ENCODE data around the gene RUNX2.

RUNX2 gene

DNA sequence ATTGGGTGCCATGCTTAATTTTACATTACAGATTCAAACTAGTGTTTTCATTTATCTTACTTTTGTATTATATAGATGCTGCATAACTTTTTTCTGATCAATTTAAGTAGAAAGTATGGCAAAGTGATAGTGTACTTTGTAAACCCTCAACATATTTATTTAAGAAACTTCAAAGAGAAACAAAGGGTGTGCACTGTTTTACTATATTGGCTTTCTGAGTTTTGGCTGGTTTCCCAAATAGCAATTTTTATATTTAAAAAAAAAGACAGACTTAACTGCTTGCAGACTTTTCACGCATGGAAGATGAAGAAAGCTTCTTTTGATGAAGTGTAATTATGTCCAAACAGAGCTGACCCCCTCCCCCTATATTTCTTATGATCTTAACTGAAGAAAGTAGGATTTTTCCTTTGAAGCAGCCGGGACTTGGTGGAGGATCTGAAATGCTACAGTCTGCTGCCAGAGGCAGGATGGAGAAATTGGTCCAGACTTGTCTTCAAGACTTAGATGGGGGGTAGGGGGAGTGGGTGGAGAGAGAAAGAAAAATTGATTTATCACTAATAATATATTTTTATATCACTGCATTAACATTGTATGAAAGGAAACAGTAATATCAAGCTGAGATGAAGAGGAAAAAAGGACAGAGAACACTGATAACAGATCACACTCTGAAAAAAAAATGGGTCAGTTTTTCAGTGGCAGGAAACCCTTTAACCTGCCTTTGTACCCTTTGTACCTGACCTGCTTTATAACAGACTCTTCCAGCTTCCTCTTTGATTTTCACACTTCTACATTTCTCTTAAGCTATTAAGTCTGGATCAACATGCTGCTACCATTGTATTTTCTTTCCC lies 105.6 kb downstream of the RUNX2 start:
- DNase-seq (ENCODE audit: low read depth, low spot score): no peak

DNA sequence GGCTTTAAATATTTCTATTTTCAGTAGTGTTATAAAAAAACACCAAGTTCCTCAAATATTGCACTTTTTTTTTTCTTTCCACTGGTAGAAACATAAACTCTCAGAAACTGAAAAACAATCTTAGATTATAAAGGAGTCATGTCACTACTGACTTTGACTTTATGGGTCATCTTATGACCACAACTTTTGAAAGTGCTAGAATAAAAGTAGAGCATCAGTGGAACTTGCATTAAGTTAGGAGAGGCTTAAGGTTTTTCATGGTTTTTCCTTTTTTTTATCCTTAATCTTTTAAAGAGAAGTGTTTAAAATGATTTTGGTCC lies 106.2 kb downstream of the RUNX2 start:
- DNase-seq (ENCODE audit: low read depth, low spot score): no peak

DNA sequence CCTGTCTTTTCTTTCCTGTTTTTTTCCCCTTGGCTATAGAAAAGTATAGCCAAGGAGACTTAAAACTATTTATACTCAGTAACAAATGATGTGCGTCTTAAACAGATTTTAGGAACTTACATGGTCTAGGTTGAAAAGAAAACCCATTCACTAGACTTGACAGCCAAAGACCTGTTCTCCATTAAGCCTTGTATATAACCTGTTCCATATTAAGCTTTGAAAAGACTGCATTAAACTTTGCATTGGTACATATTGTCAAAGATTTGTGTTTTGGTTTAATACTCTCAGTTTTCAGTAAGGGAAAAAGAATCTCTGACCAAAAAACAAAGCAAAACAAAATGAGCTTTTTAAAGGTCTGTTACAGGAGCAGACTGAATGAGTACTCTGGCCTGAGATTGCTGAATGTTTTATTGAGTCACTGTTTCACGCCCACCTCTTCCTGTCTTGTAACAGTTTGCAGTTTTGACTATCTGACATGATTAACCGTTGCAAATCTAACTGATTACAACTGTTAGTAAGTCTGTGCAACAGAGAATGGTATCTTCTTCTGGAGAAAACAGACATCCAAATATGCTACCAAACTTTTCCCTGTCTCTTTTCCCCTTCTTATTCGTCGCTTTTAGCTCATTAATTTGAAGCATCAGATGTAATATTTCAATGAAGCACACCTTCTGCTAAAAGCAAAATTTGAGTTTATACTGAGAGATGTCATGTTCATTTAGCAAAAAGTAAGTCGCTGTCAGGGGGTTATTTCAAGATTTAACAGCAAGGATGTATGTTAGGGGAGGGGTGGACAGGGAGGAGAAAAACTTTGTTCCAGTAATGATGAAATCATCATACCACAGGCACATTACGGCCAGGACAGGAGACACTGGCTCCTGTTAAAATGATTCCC lies 108.7 kb downstream of the RUNX2 start:
- no peak for DNase-seq (ENCODE audit: low read depth, low spot score)

DNA sequence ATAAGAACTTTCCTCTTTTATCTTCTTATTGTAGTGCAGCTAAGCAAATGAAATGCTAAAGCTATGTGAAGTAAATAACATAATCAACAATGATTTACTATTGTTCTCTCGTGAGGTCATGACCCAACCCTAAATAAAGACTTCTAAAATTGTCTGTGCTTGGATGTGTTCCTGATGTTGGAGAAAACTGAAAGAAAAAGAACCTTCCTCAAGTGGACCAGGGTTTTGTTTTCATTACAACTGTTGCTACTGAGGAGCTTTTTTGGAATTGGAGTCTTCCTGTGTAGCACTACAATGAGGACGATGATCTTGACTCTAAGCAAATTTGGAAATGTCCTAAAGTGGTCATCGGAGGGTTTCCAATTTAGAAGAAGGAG lies 109.3 kb downstream of the RUNX2 start:
- DNase-seq (ENCODE audit: low read depth, low spot score): no peak

GRCh38 chr6:45438151-45438550 lies 110.0 kb downstream of the RUNX2 start:
- DNase-seq (ENCODE audit: low read depth, low spot score): no peak

DNA sequence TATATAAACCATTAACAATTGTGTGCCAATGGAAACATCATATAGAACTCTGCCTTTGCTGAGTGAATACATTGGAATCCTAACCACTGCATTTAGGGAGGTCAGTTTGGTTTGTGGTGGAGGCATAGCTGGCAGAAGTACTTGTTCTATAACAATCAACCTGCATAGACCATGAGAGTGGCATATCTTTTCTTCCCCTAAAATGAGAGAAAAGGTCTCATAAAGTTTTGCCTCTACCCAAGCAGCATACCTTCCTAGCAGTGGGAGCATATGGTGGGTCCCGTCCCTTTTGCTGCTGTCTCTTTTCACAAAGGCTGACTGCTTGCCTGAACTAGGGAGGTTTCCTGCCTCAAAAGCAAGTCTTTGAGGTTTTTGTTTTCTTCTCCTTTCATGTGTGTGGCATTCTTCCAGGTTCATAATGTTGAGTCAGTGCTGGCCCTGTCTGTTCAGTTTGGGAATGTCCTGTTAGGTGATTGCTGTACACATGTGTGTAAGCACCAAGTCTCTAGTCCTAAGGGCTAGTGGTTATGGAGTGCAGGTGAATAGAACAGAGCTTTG lies 110.8 kb downstream of the RUNX2 start:
- no peak for DNase-seq (ENCODE audit: low read depth, low spot score)

GRCh38 chr6:45439459-45439858 lies 111.3 kb downstream of the RUNX2 start:
- no peak for DNase-seq (ENCODE audit: low read depth, low spot score)

DNA sequence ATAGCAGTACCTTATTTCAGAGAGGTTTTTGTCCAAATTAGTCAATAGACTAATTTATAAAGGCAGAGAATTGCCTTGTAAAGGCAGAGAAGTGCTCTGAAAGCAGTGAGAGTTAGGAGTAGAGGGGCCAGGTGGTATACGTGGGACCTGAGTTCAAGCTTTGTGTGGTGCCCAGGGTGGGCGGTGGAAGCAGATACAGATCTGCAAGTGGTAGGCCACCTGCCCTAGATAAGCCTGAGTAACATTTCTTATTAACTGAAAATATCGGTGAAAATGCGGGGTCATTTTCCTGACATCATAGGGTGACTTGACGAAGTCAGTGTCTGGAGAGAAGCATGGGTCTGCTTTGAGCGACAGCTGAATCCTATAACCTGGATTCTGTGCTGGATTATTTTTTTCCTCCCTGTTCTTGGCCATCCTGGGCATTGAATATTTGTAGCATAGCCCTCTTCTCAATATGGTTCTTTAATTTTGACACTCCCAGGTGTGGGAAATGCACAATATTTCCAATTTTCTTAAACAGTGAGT lies 111.8 kb downstream of the RUNX2 start:
- DNase-seq (ENCODE audit: low read depth, low spot score): no peak

GRCh38 chr6:45441851-45442453 lies 113.8 kb downstream of the RUNX2 start:
- DNase-seq (ENCODE audit: low read depth, low spot score): no peak

DNA sequence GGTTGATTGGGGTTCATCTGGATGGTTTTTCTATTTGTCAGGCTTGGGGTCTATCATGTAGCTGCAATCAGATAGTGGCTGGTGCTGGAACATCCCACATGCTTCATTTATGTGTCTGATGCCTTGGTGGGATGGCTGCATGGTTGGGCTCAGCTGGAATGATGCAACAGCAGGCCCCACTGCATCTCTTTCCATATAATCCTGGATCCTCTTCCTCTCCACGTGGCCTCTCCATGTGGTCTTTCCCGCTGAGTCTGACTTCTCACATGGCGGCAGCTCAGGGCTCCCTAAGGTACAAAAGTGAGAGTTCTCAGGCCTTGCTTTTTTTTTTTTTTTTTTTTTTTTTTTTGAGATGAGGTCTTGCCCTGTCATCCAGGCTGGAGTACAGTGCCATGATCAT lies 114.6 kb downstream of the RUNX2 start:
- DNase-seq (ENCODE audit: low read depth, low spot score): no peak

DNA sequence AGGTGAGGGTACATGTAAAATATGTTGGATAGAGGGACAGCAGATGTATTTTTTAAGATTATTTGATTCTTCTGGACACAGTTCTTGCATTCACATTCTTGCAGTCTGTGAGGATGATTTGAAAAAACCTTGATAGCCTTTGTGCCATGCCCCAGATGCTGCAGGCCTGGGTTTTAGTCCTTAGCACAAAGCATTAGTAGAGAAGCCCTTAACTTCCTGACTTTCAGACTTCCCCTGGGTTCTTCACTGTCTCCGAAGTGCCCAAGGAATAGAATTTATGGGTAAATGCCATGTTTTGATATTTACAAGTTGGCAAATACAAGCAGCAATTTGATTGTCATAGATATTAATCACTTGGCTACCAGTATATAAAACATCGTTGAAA lies 117.2 kb downstream of the RUNX2 start:
- DNase-seq (ENCODE audit: low read depth, low spot score): no peak

DNA sequence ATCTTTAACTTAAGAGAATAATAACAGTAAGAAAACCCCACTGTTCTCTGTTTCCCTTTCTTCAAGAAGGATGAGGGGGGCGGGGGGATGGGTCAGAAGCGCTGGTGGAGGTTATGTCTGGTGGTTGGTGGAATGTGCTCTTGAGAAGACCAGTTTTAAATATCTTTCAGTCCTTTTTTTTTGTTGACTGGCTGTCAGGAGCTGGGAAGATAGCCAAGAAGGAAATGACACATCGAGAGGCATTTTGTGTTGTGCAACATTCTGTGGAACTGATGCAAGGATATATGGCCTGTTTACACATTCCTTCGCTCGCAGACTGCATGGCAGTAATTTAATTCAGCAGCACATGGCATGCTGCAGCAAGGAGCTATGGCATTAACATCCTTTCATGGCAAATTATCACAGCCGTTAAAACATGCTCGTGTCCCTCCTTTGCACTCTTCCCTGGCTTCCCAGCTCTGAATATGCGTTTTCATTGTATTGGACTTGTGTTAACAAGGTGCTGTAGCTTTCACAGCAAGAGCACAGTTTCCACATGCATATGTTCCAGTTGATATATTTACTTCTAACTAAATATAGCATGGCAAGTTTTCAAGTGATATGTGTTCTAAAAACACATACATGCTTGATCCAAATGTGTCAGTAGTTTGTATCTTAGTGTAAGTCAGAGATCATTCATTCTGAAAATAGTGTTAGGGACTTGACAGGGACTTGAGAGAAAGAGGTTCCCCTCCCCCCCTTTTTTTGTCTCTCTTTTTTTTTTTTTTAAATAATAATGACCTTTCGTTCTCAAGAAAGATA lies 117.8 kb downstream of the RUNX2 start:
- no peak for DNase-seq (ENCODE audit: low read depth, low spot score)

GRCh38 chr6:45447005-45447404 lies 118.9 kb downstream of the RUNX2 start:
- no peak for DNase-seq (ENCODE audit: low read depth, low spot score)

DNA sequence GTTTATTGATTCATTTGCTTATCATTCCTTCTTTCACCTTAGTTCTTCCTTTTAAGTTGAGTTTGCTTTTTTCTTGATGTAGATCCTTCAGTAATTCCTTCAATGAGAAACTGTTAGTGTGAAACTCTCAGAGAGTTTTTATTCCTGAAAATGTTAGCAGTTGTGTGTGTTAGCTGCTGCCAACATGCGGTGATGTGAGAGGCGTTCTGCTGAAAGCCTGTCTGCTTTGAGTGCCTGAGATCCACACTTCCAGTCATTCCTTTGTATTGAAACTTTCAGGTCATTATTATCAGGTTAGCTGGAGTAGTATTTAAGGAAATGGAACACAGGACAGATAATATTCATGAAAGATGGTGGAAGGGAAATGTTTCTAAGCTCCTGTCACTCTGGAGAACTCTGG lies 119.6 kb downstream of the RUNX2 start:
- DNase-seq (ENCODE audit: low read depth, low spot score): no peak

DNA sequence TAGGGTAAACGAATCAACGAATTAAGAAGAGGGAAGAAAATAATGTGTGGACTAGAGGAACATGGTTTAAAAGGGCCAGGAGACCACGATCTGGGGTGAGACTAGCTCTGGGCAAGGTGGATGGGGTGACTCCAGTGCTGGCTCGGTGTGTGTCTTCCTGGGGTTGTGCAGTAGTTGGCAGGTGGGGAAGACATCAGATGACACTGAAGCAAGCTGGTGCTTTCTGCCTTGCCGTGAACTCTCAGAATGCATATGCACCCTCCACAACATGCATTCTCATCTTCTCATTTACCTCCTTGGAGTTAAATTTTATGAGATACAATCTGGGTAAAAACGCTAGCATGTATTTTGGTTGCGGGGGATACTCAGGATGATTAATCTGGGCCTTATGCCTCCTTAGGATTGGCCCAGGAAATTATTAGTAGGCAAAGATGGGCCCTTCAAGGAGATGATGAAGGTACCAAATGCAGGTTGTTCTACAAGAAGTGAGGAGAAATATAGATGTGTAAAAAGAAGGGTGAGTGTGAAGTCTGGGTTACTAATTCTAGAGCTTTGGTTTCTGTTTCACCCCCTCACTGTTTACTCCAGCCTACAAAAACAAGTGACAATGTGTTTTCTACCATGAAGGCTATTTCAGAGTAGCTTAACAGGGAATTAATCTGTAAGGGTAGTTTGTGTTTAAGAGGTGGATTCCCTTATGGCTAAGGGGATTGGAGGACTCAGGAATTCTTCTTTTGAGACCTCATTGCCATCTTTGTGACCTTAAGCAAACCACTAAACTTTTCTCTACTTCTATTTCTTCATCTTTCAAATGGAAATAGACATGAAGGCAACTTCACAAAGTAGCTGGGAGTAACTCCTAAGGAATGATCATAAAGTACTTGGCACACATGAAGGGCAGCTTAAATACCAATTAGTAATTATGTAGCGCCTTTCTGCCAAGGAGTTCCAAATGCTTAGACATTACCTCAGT lies 120.6 kb downstream of the RUNX2 start:
- DNase-seq (ENCODE audit: low read depth, low spot score): no peak

GRCh38 chr6:45450132-45450531 lies 122.0 kb downstream of the RUNX2 start:
- DNase-seq (ENCODE audit: low read depth, low spot score): no peak

GRCh38 chr6:45450831-45451230 lies 122.7 kb downstream of the RUNX2 start:
- no peak for DNase-seq (ENCODE audit: low read depth, low spot score)

GRCh38 chr6:45454008-45454911 lies 126.1 kb downstream of the RUNX2 start:
- no peak for DNase-seq (ENCODE audit: low read depth, low spot score)

DNA sequence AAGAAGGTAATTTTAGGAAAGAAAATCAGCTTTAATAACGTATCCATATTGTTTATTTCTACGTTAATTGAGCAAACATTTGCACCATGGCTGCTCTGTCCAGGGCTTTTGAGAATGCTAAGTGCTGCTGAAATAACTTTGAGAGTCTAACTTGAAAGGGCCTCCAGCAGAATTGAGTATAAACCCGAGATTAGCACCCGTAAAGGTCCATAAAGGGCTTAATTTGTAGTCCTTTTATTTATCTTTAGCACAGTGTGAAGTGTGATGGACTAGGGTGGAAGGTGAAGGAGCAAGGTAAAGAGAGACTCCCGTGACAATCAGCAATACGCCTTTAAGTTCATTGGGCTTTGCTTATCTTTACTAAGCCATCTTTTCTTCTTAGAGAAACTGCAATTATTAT lies 127.3 kb downstream of the RUNX2 start:
- no peak for DNase-seq (ENCODE audit: low read depth, low spot score)
